CD4-positive, alpha-beta memory T cell (primary cell): Measurements from ENCODE around the gene NDC1. TPM values are rescaled to one million over a fixed set of nuclear protein-coding genes. Genes with fewer than 3 reads are reported as not detected.

Experiments used
- polyA plus RNA-seq, 2 donors: library from polyadenylated mRNA; unstranded; fragments of 300-500 nt; fragmentation: Illumina TruSeq; gene quantifications; one replicate each; pipeline ENCODE4 v1.2.3, GENCODE V29; 2021
- total RNA-seq, 2 experiments: library from RNA; stranded (reverse); gene quantifications; one replicate each; pipeline ENCODE4 v1.2.3, GENCODE V29; 2021

The NDC1 gene
- total and polyA plus RNA-seq, 4 experiments from 2014 or later: 4.4 to 11.0 (median 9.3) TPM

Other genes starting within 250 kb of the NDC1 start
- not detected for gene GLIS1, start 99.1 kb downstream of the NDC1 start, total RNA-seq
- not detected for gene GLIS1, start 99.1 kb downstream of the NDC1 start, polyA plus RNA-seq
- 10 to 100 TPM; 14.8 to 15.2 TPM for gene YIPF1, start 51.5 kb upstream of the NDC1 start, total RNA-seq
- 10 to 100 TPM; 25.2 to 30.5 TPM for gene YIPF1, start 51.5 kb upstream of the NDC1 start, polyA plus RNA-seq
- gene DIO1, start 55.9 kb upstream of the NDC1 start, total RNA-seq: not detected
- gene DIO1, start 55.9 kb upstream of the NDC1 start, polyA plus RNA-seq: not detected
- 10 to 100 TPM; 47.2 to 50.3 TPM for gene IFT25, start 107.4 kb upstream of the NDC1 start, total RNA-seq
- 10 to 100 TPM; 45.5 to 65.4 TPM for gene IFT25, start 107.4 kb upstream of the NDC1 start, polyA plus RNA-seq
- 1 to 10 TPM; 7.3 to 8.7 TPM for gene LRRC42, start 108.1 kb upstream of the NDC1 start, total RNA-seq
- gene LRRC42, start 108.1 kb upstream of the NDC1 start, polyA plus RNA-seq: 1 to 10 TPM; 4.7 to 8.4 TPM
- gene LDLRAD1, start 179.9 kb upstream of the NDC1 start, total RNA-seq: not detected
- gene LDLRAD1, start 179.9 kb upstream of the NDC1 start, polyA plus RNA-seq: not detected
- gene TMEM59, start 214.9 kb upstream of the NDC1 start, total RNA-seq: 100 to 1,000 TPM; 212 to 222 TPM
- gene TMEM59, start 214.9 kb upstream of the NDC1 start, polyA plus RNA-seq: 1,000 to 10,000 TPM in 1 of 2 donors, 100 to 1,000 TPM in 1; 533 to 1,059 TPM
- gene TCEANC2, start 215.3 kb upstream of the NDC1 start, total RNA-seq: 10 to 100 TPM; 12.1 to 13.1 TPM
- 1 to 10 TPM; 3.5 to 7.1 TPM for gene TCEANC2, start 215.3 kb upstream of the NDC1 start, polyA plus RNA-seq